HepG2 (cell line): Measurements from ENCODE around the gene ARF6. TPM values are rescaled to one million over a fixed set of nuclear protein-coding genes. Genes with fewer than 3 reads are reported as not detected.

Experiments used
- ARID3A ChIP-seq: IDR thresholded peaks from 2 replicates; pipeline ENCODE4 v1.6.1; 2012; ENCODE audit warnings: low read depth, low read length, improper control_type of control experiment
- ATAD3A ChIP-seq: sonication (generic); formaldehyde crosslinking; IDR thresholded peaks from 2 replicates; pipeline ENCODE4 v1.4.0; 2020; ENCODE audit warnings: missing genetic modification reagents
- CAMTA2 ChIP-seq: sonication (generic); formaldehyde crosslinking; IDR thresholded peaks from 2 replicates; pipeline ENCODE4 v1.4.0; 2020; ENCODE audit warnings: mild to moderate bottlenecking, missing genetic modification reagents, borderline replicate concordance
- CBX1 ChIP-seq: IDR thresholded peaks from one replicate; pipeline ENCODE4 v1.6.1; 2016; ENCODE audit warnings: antibody characterized with exemption, low read depth
- ELF1 ChIP-seq: sonication (generic); formaldehyde crosslinking; IDR thresholded peaks from 2 replicates; pipeline ENCODE4 v1.4.0; 2020; ENCODE audit warnings: missing genetic modification reagents
- FOSL1 ChIP-seq: sonication (generic); formaldehyde crosslinking; IDR thresholded peaks from 2 replicates; pipeline ENCODE4 v1.9.0; 2021; ENCODE audit warnings: missing genetic modification reagents, borderline replicate concordance
- IRX3 ChIP-seq: sonication (generic); formaldehyde crosslinking; IDR thresholded peaks from 2 replicates; pipeline ENCODE4 v1.8.1; 2023; ENCODE audit warnings: mild to moderate bottlenecking, low read depth, missing genetic modification reagents, borderline replicate concordance
- MAFF ChIP-seq: IDR thresholded peaks from 2 replicates; pipeline ENCODE4 v1.6.1; 2011; ENCODE audit warnings: low read depth, low read length, improper control_type of control experiment
- MED1 ChIP-seq: sonication (generic); formaldehyde crosslinking; IDR thresholded peaks from 2 replicates; pipeline ENCODE4 v1.4.0; 2020; ENCODE audit warnings: missing genetic modification reagents
- NFRKB ChIP-seq: fragments of 450-650 bp; IDR thresholded peaks from 2 replicates; pipeline ENCODE4 v1.6.1; 2017
- PAF1 ChIP-seq: IDR thresholded peaks from 2 replicates; pipeline ENCODE4 v1.6.1; 2016; ENCODE audit warnings: missing genetic modification reagents, missing compliant biosample characterization
- RORA ChIP-seq: sonication (generic); formaldehyde crosslinking; IDR thresholded peaks from 2 replicates; pipeline ENCODE4 v1.5.0; 2020; ENCODE audit warnings: mild to moderate bottlenecking, missing genetic modification reagents, moderate library complexity
- SOX13 ChIP-seq, 3 experiments: fragments of 450-650 bp in 1 of 3; sonication (generic) in 1 of 3; formaldehyde crosslinking in 1 of 3; IDR thresholded peaks in 2 of 3; conservative IDR thresholded peaks in 1 of 3; 2 replicates each; pipeline versions ENCODE4 v1.5.0 to v1.6.1; 2016 to 2020; ENCODE audit warnings: antibody characterized with exemption in 1 of 3, mild to moderate bottlenecking in 1 of 3, missing compliant biosample characterization in 1 of 3, missing genetic modification reagents in 1 of 3, moderate library complexity in 1 of 3
- SRSF9 ChIP-seq: fragments of 200-400 bp; formaldehyde crosslinking; IDR thresholded peaks from 2 replicates; pipeline ENCODE4 v1.6.1; 2018; ENCODE audit warnings: borderline replicate concordance, mild to moderate bottlenecking, low read depth, low read length; ENCODE audit not compliant: insufficient read depth, poor library complexity, severe bottlenecking
- ZFYVE20 ChIP-seq: sonication (generic); formaldehyde crosslinking; IDR thresholded peaks from 2 replicates; pipeline ENCODE4 v1.8.0; 2023; ENCODE audit warnings: low read depth, mild to moderate bottlenecking, moderate library complexity, missing genetic modification reagents, borderline replicate concordance
- ZNF235 ChIP-seq: sonication (generic); formaldehyde crosslinking; IDR thresholded peaks from 2 replicates; pipeline ENCODE4 v1.8.1; 2023; ENCODE audit warnings: mild to moderate bottlenecking, missing genetic modification reagents, borderline replicate concordance
- ZNF256 ChIP-seq: sonication (generic); formaldehyde crosslinking; conservative IDR thresholded peaks from 2 replicates; pipeline ENCODE4 v1.4.0; 2020; ENCODE audit warnings: missing genetic modification reagents
- ZNF3 ChIP-seq: IDR thresholded peaks from 2 replicates; pipeline ENCODE4 v1.7.0; 2017; ENCODE audit warnings: inconsistent platforms
- ZNF513 ChIP-seq: sonication (generic); formaldehyde crosslinking; conservative IDR thresholded peaks from 2 replicates; pipeline ENCODE4 v1.5.0; 2020; ENCODE audit warnings: missing genetic modification reagents
- ZNF556 ChIP-seq: sonication (generic); formaldehyde crosslinking; IDR thresholded peaks from 2 replicates; pipeline ENCODE4 v1.4.0; 2020; ENCODE audit warnings: mild to moderate bottlenecking, missing genetic modification reagents, borderline replicate concordance
- ZNF644 ChIP-seq: IDR thresholded peaks from 2 replicates; pipeline ENCODE4 v1.6.1; 2016; ENCODE audit warnings: low read depth
- ZNF703 ChIP-seq: sonication (generic); formaldehyde crosslinking; IDR thresholded peaks from 2 replicates; pipeline ENCODE4 v1.5.1; 2020; ENCODE audit warnings: missing genetic modification reagents, mild to moderate bottlenecking, moderate library complexity, borderline replicate concordance
- ZNF788 ChIP-seq: sonication (generic); formaldehyde crosslinking; IDR thresholded peaks from 2 replicates; pipeline ENCODE4 v1.5.0; 2020; ENCODE audit warnings: mild to moderate bottlenecking, missing genetic modification reagents, borderline replicate concordance
- ZNF790 ChIP-seq: sonication (generic); formaldehyde crosslinking; IDR thresholded peaks from 2 replicates; pipeline ENCODE4 v1.8.0; 2022; ENCODE audit warnings: missing genetic modification reagents, mild to moderate bottlenecking, borderline replicate concordance
- polyA plus RNA-seq, 8 experiments: library from polyadenylated mRNA; depleted of rRNA in 3 of 8; stranded (reverse) in 7 of 8; unstranded in 1 of 8; fragments of >200 nt; fragmentation: Illumina TruSeq in 4 of 8; extraction: Trizol in 4 of 8; gene quantifications; 2 replicates each; pipeline versions ENCODE4 v1.2.1 to v1.2.3, GENCODE V29; 2011 to 2016; ENCODE audit warnings: low read depth in 4 of 8, missing spikeins in 1 of 8, mixed read lengths in 1 of 8; ENCODE audit not compliant: insufficient read depth in 1 of 8
- total RNA-seq, 5 experiments: library from RNA; depleted of rRNA; stranded (reverse); fragments of >200 nt; fragmentation: Illumina TruSeq; extraction: Trizol; gene quantifications; 2 replicates each; pipeline ENCODE4 v1.2.3, GENCODE V29; 2016; ENCODE audit warnings: low read depth in 1 of 5
- TF ChIP-seq, protein P1 (sequence below): sonication (generic); formaldehyde crosslinking; IDR thresholded peaks from 2 replicates; pipeline ENCODE4 v1.8.1; 2023; ENCODE audit warnings: mild to moderate bottlenecking, missing genetic modification reagents
- TF ChIP-seq, protein P2 (sequence below): sonication (generic); formaldehyde crosslinking; IDR thresholded peaks from 2 replicates; pipeline ENCODE4 v1.4.0; 2020; ENCODE audit warnings: mild to moderate bottlenecking, missing genetic modification reagents
- TF ChIP-seq, protein P3 (sequence below): sonication (generic); formaldehyde crosslinking; IDR thresholded peaks from 2 replicates; pipeline ENCODE4 v1.8.0; 2022; ENCODE audit warnings: missing genetic modification reagents, mild to moderate bottlenecking, inconsistent platforms, borderline replicate concordance

ARF6 gene
- total and polyA plus RNA-seq, 2 of the 13 experiments (the other 11 are each of a cell fraction or from before 2014, with no cell fraction given) = 12.7 to 31.9 TPM

DNA sequence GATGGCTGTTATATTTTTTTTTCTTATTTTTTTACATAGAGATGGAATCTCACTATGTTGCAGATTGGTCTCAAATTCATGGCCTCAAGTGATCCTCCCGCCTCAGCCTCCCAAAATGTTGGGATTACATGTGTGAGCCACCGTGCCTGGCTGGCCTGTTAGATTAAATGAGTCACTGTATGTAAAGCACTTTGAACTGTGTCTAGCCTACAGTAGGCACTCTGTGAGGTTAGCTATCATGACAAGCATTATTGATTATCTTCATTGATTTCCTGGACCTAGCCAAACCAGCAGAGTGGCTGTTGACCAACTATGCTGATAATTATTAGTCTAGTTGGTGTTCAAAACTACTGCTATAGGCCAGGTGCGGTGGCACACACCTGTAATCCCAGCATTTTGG is 42.6 kb downstream of the ARF6 start (continued):
- TF ChIP-seq, protein P1, sequence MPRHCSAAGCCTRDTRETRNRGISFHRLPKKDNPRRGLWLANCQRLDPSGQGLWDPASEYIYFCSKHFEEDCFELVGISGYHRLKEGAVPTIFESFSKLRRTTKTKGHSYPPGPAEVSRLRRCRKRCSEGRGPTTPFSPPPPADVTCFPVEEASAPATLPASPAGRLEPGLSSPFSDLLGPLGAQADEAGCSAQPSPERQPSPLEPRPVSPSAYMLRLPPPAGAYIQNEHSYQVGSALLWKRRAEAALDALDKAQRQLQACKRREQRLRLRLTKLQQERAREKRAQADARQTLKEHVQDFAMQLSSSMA = no peak
- TF ChIP-seq NFRKB = no peak
- TF ChIP-seq FOSL1 (CRISPR knock-in tag) = peak; percentile 36; the same call in 1 of the 2 replicates
- TF ChIP-seq RORA (CRISPR knock-in tag) = no peak
- TF ChIP-seq, protein P2, sequence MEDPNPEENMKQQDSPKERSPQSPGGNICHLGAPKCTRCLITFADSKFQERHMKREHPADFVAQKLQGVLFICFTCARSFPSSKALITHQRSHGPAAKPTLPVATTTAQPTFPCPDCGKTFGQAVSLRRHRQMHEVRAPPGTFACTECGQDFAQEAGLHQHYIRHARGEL (CRISPR knock-in tag) = no peak
- TF ChIP-seq CBX1 = no peak
- no peak for TF ChIP-seq ZNF790
- no peak for TF ChIP-seq IRX3
- TF ChIP-seq MED1 (CRISPR knock-in tag) = 0 out of 2 replicates have a peak, but pooled peaks have one; percentile 32
- no peak for TF ChIP-seq ZNF235
- TF ChIP-seq ZNF3 (CRISPR knock-in tag) = no peak
- no peak for TF ChIP-seq ZNF644
- no peak for TF ChIP-seq SOX13 (IDR thresholded peaks at IDR 0.05)
- TF ChIP-seq SOX13 (CRISPR knock-in tag; conservative IDR thresholded peaks at IDR 0.05 in 1 of 2, IDR thresholded peaks at IDR 0.05 in 1 of 2) = 0 out of 4 replicates have a peak, but pooled peaks of 1 of the 2 experiments have one; percentile 7
- no peak for TF ChIP-seq ELF1 (CRISPR knock-in tag)
- no peak for TF ChIP-seq ZFYVE20 (CRISPR knock-in tag)
- no peak for TF ChIP-seq PAF1 (CRISPR knock-in tag)
- no peak for TF ChIP-seq ATAD3A (CRISPR knock-in tag)
- TF ChIP-seq ZNF788 (CRISPR knock-in tag) = no peak
- TF ChIP-seq ZNF256 = no peak
- TF ChIP-seq, protein P3, sequence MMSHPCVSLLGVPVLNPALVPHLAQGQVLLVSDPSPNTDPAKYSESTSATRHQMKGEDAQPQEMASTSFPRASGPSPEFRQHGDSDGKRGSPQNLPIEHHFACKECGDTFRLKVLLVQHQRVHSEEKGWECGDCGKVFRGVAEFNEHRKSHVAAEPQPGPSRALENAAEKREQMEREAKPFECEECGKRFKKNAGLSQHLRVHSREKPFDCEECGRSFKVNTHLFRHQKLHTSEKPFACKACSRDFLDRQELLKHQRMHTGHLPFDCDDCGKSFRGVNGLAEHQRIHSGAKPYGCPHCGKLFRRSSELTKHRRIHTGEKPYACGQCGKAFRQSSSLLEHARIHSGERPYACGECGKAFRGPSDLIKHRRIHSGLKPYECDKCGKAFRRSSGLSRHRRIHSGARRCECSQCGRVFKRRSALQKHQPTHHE (CRISPR knock-in tag) = no peak
- peak; percentile 65 for TF ChIP-seq ARID3A
- TF ChIP-seq ZNF513 (CRISPR knock-in tag) = no peak
- TF ChIP-seq MAFF = no peak
- no peak for TF ChIP-seq SRSF9
- TF ChIP-seq ZNF703 (CRISPR knock-in tag) = no peak
- no peak for TF ChIP-seq ZNF556 (CRISPR knock-in tag)
- TF ChIP-seq CAMTA2 = no peak
